ENCODE measurements around the gene PLAAT5.

PLAAT5 gene, protein sequence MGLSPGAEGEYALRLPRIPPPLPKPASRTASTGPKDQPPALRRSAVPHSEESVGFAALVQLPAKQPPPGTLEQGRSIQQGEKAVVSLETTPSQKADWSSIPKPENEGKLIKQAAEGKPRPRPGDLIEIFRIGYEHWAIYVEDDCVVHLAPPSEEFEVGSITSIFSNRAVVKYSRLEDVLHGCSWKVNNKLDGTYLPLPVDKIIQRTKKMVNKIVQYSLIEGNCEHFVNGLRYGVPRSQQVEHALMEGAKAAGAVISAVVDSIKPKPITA

DNA sequence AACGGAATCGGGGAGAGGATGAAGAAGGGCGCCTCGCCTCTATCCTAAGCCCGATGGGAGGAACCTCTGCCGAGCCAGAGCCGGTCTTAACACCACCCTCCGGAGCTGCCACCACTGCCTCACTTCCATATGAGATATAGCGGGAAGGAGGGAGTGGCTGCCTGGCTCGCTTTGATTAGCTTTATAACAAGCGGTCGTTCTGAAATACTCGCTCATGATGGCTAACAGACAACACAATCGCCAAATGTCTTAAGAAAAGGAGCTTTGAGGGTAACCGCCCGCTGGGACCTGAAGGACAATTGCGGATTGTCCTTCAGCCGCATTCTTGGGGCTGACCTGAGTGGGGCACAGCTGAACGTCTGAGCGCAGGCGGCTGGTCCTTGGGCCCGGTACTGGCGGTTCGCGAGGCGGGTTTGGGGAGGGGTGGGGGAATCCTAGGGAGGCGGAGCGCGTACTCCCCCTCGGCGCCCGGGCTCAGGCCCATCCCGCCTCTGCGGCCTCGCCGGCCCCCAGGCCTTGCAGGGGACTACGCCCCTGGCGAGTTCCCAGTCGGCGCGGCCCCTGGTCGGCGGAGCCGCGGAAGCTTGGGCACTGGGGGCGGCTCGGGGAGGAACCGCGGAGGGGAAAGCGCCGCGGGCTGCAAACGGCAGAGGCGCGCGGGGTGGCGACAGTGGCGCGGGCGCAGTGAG lies at the start of gene PLAAT5:
Gene PLAAT5 (minus strand): TSS at position 617 of the 689 bp plus-strand sequence. CDS start 133 bp downstream, at position 484.
- peak; percentile 37 for DNase-seq (ENCODE audit: low read depth)

DNA sequence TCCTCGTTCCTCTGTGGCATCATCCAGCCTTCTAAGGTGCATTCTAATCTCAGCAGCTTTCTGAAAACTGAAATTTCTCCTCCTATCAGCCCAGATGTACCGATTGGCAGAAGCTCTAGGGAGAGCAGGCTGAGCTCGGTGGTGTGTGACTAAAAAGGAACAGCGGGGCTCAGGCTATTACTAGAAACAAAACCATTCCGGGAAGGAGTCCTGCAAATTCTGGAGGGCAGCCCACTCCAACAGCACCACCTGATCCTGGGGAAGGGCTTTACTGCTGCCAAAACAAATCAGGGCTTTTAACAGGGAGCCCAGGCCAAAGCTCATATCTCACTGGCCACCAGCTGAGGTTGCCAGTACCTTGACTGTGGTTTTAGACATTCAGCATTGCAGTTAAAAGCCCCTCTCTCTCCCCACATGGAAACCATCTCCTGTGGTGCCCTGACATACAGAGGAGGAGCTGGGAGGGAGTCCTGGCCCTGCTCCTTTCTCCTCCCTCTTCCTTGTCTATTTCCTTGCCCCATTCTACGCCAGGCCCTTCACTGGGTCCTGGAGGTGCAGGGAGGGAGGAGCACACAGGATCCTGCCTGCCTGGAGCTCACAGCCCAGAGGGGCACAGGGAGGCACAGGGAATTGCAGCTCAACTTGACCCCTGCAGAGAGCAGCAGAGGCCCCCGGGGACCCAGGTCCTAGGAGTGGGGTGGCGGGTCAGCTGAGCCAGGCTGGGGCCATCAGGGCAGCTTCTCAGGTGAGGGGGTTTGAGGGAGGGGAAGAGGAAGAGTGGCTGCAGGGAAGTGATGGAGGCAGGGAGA lies 46.5 kb upstream of the PLAAT5 start:
- DNase-seq (ENCODE audit: low read depth), result peak; percentile 94
- TF ChIP-seq CTCF (conservative IDR thresholded peaks at IDR 0.05; ENCODE audit: low read depth, low read length), result no peak
- peak overlapping the region; percentile 48 for H3K4me3 ChIP-seq (ENCODE audit: low read depth, low read length)

More for the DNA sequence above, at the start of gene PLAAT5:
- TF ChIP-seq CTCF (conservative IDR thresholded peaks at IDR 0.05; ENCODE audit: low read depth, low read length), result no peak
- peak within 1 kb of the TSS; percentile 61 for H3K4me3 ChIP-seq (ENCODE audit: low read depth, low read length)

- DNase-seq (ENCODE audit: low read depth), result peak; percentile 88
- H3K4me3 ChIP-seq (ENCODE audit: low read depth, low read length), result peak within 1 kb of the TSS; percentile 48
- peak; percentile 35 for TF ChIP-seq CTCF (conservative IDR thresholded peaks at IDR 0.05; ENCODE audit: low read depth, low read length)
Measured at GRCh38 chr11:63536669-63537292, 45.8 kb upstream of the PLAAT5 start, which contains the start of gene PLAAT4. Gene PLAAT4, plus strand, starts transcription at chr11:63536808. Its CDS starts 61 bp downstream, at chr11:63536869.

- no peak for DNase-seq (ENCODE audit: low read depth)
- TF ChIP-seq CTCF (conservative IDR thresholded peaks at IDR 0.05; ENCODE audit: low read depth, low read length), result no peak
- H3K4me3 ChIP-seq (ENCODE audit: low read depth, low read length), result no peak overlapping the region
Measured at GRCh38 chr11:63535734-63536133, 44.8 kb upstream of the PLAAT5 start.

DNA sequence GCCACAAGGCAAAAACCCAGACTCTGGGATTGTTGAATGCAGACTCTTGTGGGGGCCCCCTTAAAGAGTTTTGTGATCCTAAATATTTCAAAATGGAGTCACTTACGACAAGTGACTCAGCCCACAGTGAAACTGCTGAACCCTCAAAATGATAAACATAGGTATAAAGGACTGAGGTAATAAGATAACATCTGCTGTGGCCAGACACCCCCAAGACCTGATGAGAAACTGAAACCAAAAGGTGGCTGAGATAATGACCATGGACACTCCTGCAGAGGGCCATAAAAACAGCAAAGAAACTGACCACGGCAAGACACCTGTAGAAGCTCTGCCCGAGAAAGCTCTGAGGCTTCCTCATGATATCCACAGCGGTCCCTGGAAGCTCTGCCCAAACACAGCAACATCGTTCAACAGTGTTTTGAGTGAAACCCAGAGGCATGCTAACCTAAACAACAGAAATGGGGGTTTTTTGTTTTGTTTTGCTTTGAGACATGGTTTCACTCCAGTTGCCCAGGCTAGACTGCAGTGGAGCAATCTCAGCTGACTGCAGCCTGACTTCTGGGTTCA lies 44.0 kb upstream of the PLAAT5 start:
- no peak for TF ChIP-seq CTCF (conservative IDR thresholded peaks at IDR 0.05; ENCODE audit: low read depth, low read length)
- no peak overlapping the region for H3K4me3 ChIP-seq (ENCODE audit: low read depth, low read length)
- DNase-seq (ENCODE audit: low read depth), result no peak

- no peak for DNase-seq (ENCODE audit: low read depth)
- no peak for TF ChIP-seq CTCF (conservative IDR thresholded peaks at IDR 0.05; ENCODE audit: low read depth, low read length)
- H3K4me3 ChIP-seq (ENCODE audit: low read depth, low read length), result no peak overlapping the region
Measured at GRCh38 chr11:63534076-63534475, 43.1 kb upstream of the PLAAT5 start.
